Left ventricle myocardium superior (tissue), 1 donor: ENCODE data around the gene EIF2AK2. TPM values are rescaled to one million over a fixed set of nuclear protein-coding genes. Genes with fewer than 3 reads are reported as not detected.
"Not testable (repeated sequence)": the region's sequence is repeated elsewhere in the genome, so short reads cannot be mapped to it uniquely, and the experiment has no call there.

Experiments used
- ATAC-seq: fragments of 200-7000 bp; cut with Tn5 transposase; one replicate; pipeline ENCODE4 v1.9.1; 2020; ENCODE audit warnings: mild to moderate bottlenecking, moderate library complexity
- DNase-seq: peaks from one replicate; pipeline ENCODE4 v3.0.0-alpha.2; 2020
- intact Hi-C: fragments of 100-400 bp; cut with micrococcal nuclease; formaldehyde crosslinking; loops from one replicate; pipeline ENCODE4 v1.11.0; 2022
- long read RNA-seq: library from polyadenylated mRNA; unstranded; transcript quantifications from one replicate; pipeline ENCODE4 v2.0.0, GENCODE V29; 2021
- total RNA-seq: library from RNA; stranded (reverse); fragmentation: NEBNext Ultra II Directional; extraction: Animal tissue kit (Norgen Biotek cat#: 25700); gene quantifications from one replicate; pipeline ENCODE4 v1.2.1, GENCODE V29; 2021
- donor health status: DM: no; HTN: yes; CAD: no; lungs with severe emphysema.

EIF2AK2 gene
- total RNA-seq: 18.2 TPM
- long read RNA-seq, full-length matches to known transcripts: 5 of 18 reads
- long read RNA-seq, partial matches to known transcripts: 8 of 18 reads
- long read RNA-seq, other reads (novel, unspliced or antisense): 5 of 18 reads

GRCh38 chr2:37156857-37157714 lies at the start of gene EIF2AK2:
TSS of gene EIF2AK2 (minus strand) at chr2:37156980. CDS start at chr2:37147806, 9,174 bp downstream.
- intact Hi-C loops: no loop called here
- ATAC-seq (peak; percentile 95), DNase-seq (peak; percentile 87)

- DNase-seq (no peak), ATAC-seq (no peak)
- intact Hi-C loops: no loop called here
These were observed 49.0 kb upstream of the EIF2AK2 start for GRCh38 chr2:37205689-37206341.

GRCh38 chr2:37205071-37205661 lies 48.4 kb upstream of the EIF2AK2 start:
- ATAC-seq, DNase-seq, intact Hi-C loops: not testable (repeated sequence)

- intact Hi-C loops: no loop called here
- no peak for DNase-seq
- ATAC-seq: no peak
These were observed 46.9 kb upstream of the EIF2AK2 start for GRCh38 chr2:37203708-37204107.

- ATAC-seq (no peak), DNase-seq (no peak)
- intact Hi-C loops: no loop called here
These were observed 45.0 kb upstream of the EIF2AK2 start for GRCh38 chr2:37201766-37202165.

- DNase-seq: no peak
- intact Hi-C loops: no loop called here
- ATAC-seq: no peak
These were observed 44.4 kb upstream of the EIF2AK2 start for GRCh38 chr2:37201208-37201607.

GRCh38 chr2:37198681-37199065 lies 41.9 kb upstream of the EIF2AK2 start:
- ATAC-seq (no peak), DNase-seq (no peak)
- intact Hi-C loops: no loop called here

GRCh38 chr2:37196320-37197195 lies 39.8 kb upstream of the EIF2AK2 start, which contains the start of gene CEBPZOS:
TSS of gene CEBPZOS (plus strand) at chr2:37196496. CDS start at chr2:37199705, 3,209 bp downstream.
- DNase-seq: peak; percentile 91
- peak; percentile 94 for ATAC-seq
- intact Hi-C loops: no loop called here

GRCh38 chr2:37195862-37196319 lies 39.1 kb upstream of the EIF2AK2 start:
- DNase-seq, ATAC-seq, intact Hi-C loops: not testable (repeated sequence)

- DNase-seq (no peak), ATAC-seq (no peak)
- intact Hi-C loops: no loop called here
These were observed 35.8 kb upstream of the EIF2AK2 start for GRCh38 chr2:37192551-37192950.

GRCh38 chr2:37191747-37192146 lies 35.0 kb upstream of the EIF2AK2 start:
- DNase-seq (no peak), ATAC-seq (no peak)

GRCh38 chr2:37191253-37191652 lies 34.5 kb upstream of the EIF2AK2 start:
- DNase-seq (no peak), ATAC-seq (no peak)
- intact Hi-C loops: no loop called here

More at GRCh38 chr2:37191747-37192146, 35.0 kb upstream of the EIF2AK2 start:
- intact Hi-C loops: no loop called here

GRCh38 chr2:37190290-37190689 lies 33.5 kb upstream of the EIF2AK2 start:
- DNase-seq (no peak), ATAC-seq (no peak)
- intact Hi-C loops: no loop called here

GRCh38 chr2:37189452-37190153 lies 32.8 kb upstream of the EIF2AK2 start:
- ATAC-seq: no peak
- no peak for DNase-seq
- intact Hi-C loops: no loop called here

GRCh38 chr2:37188570-37188969 lies 31.8 kb upstream of the EIF2AK2 start, which contains the start of gene SULT6B1:
TSS of gene SULT6B1 (minus strand) at chr2:37188670. CDS start at chr2:37188640, 30 bp downstream.
- ATAC-seq (no peak), DNase-seq (no peak)
- intact Hi-C loops: no loop called here

- DNase-seq: no peak
- intact Hi-C loops: no loop called here
- ATAC-seq: no peak
These were observed 25.2 kb upstream of the EIF2AK2 start for GRCh38 chr2:37181726-37182684.

- no peak for DNase-seq
- ATAC-seq: no peak
- intact Hi-C loops: no loop called here
These were observed 23.9 kb upstream of the EIF2AK2 start for GRCh38 chr2:37180640-37181039.
